OCI-LY1 (cell line): Measurements from ENCODE around the gene ASB7.

Source experiments
- EZH2 ChIP-seq: fragments of 200-600 bp; sonication (generic), shearing (Covaris generic); IDR thresholded peaks from 2 replicates; pipeline ENCODE4 v1.8.0; 2017; ENCODE audit warnings: borderline replicate concordance, mixed run types, mild to moderate bottlenecking, antibody characterized with exemption, low read length, moderate library complexity, mixed read lengths
- TF ChIP-seq, protein P1 (sequence below): fragments of 200-600 bp; sonication (generic), shearing (Covaris generic); IDR thresholded peaks from 2 replicates; pipeline ENCODE4 v1.5.1; 2017; ENCODE audit warnings: mild to moderate bottlenecking, antibody characterized with exemption, low read length, moderate library complexity, mixed read lengths

DNA sequence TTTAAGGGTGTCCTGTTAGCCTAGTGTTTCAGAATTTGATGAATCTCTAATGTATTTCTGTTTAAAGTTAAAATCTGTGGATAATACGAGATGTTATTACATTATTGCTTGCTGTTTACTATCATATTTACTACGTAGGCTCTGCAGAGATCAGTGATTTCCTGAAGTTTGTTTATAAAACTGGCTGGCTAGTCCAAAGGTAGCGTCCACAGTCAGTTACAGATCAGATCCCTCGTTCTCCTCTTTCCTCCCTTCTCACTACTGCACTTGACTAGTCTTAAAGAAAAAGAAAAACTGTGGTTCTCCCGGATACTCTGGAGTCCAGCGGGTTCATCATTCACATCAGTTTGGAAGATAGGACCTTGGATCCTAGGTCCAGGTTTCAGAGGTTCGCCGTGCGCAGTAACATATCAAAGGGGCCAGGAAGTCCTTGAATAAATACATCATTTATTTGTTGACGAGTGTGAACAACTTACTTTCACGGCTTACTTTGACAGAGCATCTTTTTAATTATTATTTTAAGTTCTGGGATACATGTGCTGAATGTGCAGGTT is 35.9 kb downstream of the ASB7 start:
- TF ChIP-seq, protein P1, sequence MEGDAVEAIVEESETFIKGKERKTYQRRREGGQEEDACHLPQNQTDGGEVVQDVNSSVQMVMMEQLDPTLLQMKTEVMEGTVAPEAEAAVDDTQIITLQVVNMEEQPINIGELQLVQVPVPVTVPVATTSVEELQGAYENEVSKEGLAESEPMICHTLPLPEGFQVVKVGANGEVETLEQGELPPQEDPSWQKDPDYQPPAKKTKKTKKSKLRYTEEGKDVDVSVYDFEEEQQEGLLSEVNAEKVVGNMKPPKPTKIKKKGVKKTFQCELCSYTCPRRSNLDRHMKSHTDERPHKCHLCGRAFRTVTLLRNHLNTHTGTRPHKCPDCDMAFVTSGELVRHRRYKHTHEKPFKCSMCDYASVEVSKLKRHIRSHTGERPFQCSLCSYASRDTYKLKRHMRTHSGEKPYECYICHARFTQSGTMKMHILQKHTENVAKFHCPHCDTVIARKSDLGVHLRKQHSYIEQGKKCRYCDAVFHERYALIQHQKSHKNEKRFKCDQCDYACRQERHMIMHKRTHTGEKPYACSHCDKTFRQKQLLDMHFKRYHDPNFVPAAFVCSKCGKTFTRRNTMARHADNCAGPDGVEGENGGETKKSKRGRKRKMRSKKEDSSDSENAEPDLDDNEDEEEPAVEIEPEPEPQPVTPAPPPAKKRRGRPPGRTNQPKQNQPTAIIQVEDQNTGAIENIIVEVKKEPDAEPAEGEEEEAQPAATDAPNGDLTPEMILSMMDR: no peak
- no peak for TF ChIP-seq EZH2
